Stimulated activated naive CD8-positive, alpha-beta T cell treated with anti-CD3 and anti-CD28 coated beads, Interleukin-15, Interleukin-2, amounts not matched to agents 100 U/mL and 50 U/mL, for 24 hours (primary cell): ENCODE data around the gene FRAS1.
"Not testable (repeated sequence)": the region's sequence is repeated elsewhere in the genome, so short reads cannot be mapped to it uniquely, and the experiment has no call there.

Experiments used
- ATAC-seq: fragments of 150-1000 bp; cut with Tn5 transposase; one replicate; pipeline ENCODE4 v1.10.0; 2021
- DNase-seq: peaks from one replicate; pipeline ENCODE4 v3.0.0; 2021

Gene FRAS1

GRCh38 chr4:78058591-78059523, 1.7 kb downstream of the FRAS1 start:
- ATAC-seq = no peak
- DNase-seq = peak; percentile 11

GRCh38 chr4:78059524-78059889, 2.4 kb downstream of the FRAS1 start:
- no peak for ATAC-seq
- peak; percentile 7 for DNase-seq

GRCh38 chr4:78059938-78060337, 2.8 kb downstream of the FRAS1 start:
- DNase-seq = no peak
- ATAC-seq = no peak

DNA sequence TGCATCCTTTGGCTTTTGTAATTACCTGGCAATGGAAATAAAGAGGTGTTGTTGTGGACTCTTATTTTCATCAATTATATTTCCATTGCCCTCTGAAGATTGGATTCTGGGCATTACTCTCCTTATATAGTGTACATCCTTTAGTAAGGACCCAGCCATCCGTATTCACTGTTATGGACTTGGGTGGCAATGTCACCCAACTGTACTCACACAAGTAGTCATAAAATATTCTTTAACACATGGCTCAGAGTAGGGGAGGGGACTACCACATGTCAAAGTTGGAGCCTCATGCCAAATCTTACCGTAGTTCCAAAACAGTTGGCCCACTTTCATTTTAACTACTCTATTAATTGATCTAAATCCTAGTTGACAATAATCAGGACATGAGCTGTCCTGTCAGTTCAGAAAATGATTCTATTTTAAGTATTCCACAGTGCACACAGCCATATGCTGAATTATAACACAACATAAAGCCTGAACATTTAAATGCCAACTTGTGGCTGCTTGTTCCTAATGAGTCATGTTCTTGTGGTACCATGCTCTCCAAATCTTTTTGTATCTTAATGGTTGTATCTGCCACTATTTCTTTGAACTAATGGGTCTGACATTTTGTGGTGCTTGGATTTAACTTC, 4.9 kb downstream of the FRAS1 start:
- DNase-seq = no peak
- peak; percentile 72 for ATAC-seq

DNA sequence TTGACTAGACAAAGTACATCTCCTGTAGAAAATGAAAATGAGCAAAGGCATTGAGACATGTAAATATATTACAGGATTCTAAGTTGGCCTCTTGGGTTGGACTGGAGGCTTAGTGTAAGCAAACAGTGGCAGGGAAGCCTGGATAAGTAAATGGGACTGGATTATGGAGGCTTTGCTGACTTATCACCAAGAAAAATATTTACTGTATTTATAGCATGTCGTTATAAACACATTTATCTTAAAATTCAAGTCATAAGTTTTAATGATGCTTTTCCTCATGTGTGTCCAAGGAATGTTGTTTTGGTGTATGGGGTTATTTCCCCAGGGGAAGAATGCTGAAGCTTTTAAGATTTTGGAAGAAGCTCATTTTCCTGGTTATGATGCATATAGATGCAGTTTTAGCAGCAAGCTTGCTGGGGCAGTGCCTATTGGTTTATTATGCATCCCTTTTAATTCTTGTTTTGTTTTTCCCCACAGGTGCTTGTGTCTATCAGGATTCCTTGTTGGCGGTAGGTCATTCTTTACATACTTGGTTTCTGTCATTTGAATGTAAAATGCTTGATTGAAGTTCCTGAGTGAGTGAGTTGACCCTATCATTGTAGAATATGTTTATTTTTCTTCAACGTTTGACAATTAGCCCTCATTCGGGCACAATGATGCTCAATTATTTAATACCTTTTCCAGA, 8.5 kb downstream of the FRAS1 start:
- ATAC-seq (no peak), DNase-seq (no peak)

- no peak for DNase-seq
- no peak for ATAC-seq
These were observed 11.4 kb downstream of the FRAS1 start for GRCh38 chr4:78068481-78068880.

GRCh38 chr4:78069319-78069718, 12.2 kb downstream of the FRAS1 start:
- DNase-seq (no peak), ATAC-seq (no peak)

DNA sequence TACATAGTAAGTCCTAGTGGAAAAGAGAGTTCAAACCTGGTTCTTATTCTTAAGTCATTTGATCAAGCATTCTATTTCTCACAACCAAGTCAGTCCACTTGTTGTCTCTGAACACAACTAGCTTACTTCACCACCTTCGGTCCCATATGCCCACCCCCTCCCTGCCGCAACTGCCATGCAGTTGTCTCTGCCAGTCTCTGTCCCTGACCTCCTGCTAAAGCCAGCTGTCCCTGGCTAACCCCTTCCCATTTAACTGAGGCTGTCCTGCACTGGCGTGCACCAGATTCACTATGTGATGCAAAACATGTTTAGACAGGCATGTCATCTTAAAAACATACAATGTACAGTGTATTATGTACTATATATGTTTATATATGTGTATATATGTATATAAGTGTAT, 12.7 kb downstream of the FRAS1 start:
- no peak for DNase-seq
- no peak for ATAC-seq

- DNase-seq = no peak
- no peak for ATAC-seq
These were observed 13.7 kb downstream of the FRAS1 start for GRCh38 chr4:78070731-78071282.

DNA sequence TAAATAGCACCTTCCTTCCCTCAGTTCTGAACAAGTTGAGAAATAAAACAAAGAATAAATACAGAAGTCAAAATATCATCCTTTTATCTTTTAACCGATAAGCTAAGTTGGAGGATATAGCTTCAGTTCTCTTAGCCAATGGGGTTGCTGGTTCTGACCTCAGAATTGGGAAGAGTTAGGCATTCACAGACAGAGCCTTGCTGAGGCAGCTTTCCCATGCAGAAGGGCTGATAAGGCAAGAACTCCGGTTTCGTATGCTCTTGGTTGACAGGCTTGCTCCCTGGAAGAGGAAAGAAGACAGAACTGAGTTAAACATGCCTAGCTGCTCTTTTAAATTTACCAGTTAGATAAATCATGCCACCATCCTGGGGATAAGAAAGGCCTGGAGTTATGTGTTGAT, 17.6 kb downstream of the FRAS1 start:
- no peak for ATAC-seq
- no peak for DNase-seq

DNA sequence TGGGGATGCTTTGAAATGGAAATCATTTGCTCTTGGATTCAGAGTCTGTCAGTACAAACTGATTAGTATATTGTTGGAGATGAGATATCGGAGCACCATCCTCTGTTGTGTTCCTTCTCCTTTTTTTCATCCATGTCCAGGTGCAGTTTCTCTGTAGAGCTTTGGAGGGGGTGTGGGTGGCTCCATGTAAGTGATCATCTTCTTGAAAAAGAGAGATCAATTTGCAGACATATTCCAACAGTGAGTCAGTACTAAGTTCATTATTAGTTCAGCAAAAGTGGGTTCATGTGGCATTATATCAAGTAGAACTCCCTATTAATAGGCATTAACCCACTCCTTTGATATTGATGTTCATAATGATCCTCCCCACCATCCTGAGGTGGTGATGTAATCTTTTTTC, 18.9 kb downstream of the FRAS1 start:
- DNase-seq (no peak), ATAC-seq (no peak)

- DNase-seq (no peak), ATAC-seq (no peak)
These were observed 21.0 kb downstream of the FRAS1 start for GRCh38 chr4:78078101-78078500.

- DNase-seq (no peak), ATAC-seq (no peak)
These were observed 22.8 kb downstream of the FRAS1 start for GRCh38 chr4:78079726-78080430.

DNA sequence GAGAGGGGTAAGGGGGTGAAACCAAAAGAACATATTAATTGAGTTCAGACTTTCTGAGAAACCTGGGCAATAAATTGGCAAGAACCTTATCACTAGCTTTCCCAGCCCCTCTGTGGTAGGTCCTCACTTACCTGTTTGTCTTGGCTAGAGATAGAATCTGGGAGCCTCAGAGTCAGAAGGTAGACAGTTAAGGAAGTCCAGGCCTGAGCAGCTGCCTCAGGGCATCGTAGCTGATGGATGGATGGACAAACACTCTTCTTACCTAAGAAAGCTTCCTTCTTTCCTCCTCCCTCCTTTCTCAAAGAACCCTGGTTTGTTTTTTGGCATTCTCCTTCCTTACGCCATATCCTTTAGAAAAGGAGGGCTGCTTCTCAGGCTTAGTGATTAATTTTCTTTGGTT, 24.4 kb downstream of the FRAS1 start:
- ATAC-seq (no peak), DNase-seq (no peak)

DNA sequence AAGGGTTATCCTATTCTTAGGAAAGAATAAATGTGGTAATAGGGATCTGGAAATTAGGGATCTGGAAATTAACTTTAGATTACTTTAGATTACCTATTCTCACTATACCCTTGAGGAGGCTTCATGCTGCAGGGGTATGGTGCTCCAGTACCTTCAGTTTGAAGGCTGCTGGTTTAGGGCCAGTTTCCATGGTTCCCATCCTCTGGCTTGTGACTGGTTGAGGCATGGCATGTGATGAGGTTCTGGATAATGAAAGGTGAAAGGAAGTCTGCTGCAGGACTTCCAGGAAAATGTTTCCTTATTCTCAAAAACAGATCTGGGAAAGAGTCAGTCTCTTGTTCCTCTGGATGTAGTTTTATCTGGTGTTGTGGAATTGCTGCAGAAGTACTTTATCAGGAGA, 25.9 kb downstream of the FRAS1 start:
- DNase-seq (no peak), ATAC-seq (no peak)

DNA sequence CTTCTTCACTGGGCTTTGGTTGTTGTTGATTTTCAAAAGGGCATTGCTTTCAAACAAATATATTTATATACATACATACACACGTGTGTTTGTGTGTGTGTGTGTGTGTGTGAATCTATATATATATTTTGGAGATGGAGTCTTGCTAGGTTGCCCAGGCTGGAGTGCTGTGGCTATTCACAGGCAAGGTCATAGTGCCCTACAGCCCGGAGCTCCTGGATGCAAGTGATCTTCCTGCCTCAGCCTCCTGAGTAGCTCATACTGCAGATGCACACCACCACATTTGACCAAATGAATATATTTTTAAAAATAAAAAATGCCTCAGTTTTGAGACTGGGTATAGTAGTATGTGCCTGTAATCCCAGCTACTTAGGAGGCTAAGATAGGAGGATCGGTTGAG, 34.4 kb downstream of the FRAS1 start:
- DNase-seq (no peak), ATAC-seq (no peak)

DNA sequence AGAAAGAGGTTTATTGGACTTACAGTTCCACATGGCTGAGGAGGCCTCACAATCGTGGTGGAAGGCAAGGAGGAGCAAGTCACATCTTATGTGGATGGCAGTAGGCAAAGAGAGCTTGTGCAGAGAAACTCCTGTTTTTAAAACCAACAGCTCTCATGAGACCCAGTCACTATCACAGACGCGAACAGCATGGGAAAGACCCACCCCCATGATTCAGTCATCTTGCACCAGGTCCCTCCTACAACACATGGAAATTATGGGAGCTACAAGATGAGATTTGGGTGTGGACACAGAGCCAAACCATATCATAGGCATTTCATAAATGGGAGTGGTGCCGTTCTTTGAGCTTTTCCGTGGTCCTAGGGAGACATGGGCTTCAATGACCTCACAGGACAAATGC, 35.2 kb downstream of the FRAS1 start:
- ATAC-seq, DNase-seq: not testable (repeated sequence)

DNA sequence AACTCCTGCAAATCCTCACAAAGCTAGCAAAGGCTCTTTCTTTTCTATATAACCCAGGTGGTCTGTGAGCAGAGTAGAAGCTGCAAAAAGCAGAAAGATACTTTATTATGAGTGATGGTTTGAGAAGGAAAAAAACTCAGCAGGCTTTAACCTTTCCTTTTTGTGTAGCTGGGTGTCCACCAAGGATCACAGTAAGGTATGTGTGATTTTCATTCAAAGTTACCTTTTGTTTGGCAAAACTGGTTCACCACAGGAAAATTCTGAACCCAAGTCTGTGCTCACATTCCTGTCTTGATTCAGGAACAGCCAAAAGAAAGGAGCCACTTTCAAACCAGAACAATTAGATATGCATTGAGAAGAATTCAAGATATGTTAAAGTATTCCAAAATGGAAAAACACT, 35.7 kb downstream of the FRAS1 start:
- DNase-seq (no peak), ATAC-seq (no peak)

GRCh38 chr4:78095081-78095480, 38.0 kb downstream of the FRAS1 start:
- DNase-seq = no peak

DNA sequence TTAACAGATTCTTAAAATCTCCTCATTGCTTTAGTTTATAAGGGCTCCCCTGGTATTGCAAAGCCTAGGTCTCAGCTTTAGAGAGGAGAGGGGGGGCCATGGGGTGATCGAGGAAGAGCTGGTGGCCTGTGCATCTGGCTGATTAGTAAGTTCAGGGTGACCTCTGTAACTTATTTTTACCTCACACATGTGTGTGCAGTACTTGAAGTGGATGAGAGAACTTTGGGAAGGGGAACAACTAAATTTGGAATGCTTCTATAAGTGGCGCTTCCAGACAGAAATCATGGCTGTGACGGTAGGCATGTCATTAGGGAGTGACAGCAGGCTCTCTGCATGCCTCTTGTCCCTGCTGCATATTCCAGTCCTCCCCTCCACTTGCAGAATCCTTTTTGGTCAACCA, 41.9 kb downstream of the FRAS1 start:
- DNase-seq (no peak), ATAC-seq (no peak)

More at GRCh38 chr4:78095081-78095480, 38.0 kb downstream of the FRAS1 start:
- ATAC-seq = no peak

DNA sequence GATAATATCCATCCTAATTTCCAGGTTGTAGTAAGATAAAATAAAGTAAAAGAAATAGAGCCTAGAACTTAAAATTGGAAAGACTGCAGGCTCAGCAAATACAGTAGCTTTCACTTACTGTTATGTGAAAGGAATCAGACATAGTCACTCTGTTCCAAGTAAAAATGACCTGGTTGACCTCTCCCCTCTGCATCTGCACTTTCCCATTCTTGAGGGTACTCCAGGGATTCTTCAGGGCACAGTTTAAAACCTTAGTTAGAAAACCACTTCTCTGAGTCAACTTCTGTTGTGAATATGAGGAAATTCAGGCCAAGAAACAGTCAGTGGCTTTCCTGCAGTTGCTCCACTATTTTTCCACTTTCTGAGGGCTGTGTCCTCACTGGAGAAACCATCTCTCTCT, 42.9 kb downstream of the FRAS1 start:
- no peak for ATAC-seq
- DNase-seq = no peak

- no peak for ATAC-seq
- DNase-seq = no peak
These were observed 62.6 kb downstream of the FRAS1 start for GRCh38 chr4:78119698-78120097.
